Mucosa of stomach (tissue), 1 donor: ENCODE data around the gene GALNT6.

ENCODE experiments used
- H3K27me3 ChIP-seq: one replicate; pipeline ENCODE4 v1.7.0; 2013; ENCODE audit warnings: mild to moderate bottlenecking, low read length; ENCODE audit not compliant: control insufficient read depth, insufficient read depth
- H3K36me3 ChIP-seq: one replicate; pipeline ENCODE4 v1.7.0; 2013; ENCODE audit warnings: low read length; ENCODE audit not compliant: control insufficient read depth, insufficient read depth
- H3K4me1 ChIP-seq: one replicate; pipeline ENCODE4 v1.7.0; 2013; ENCODE audit warnings: mild to moderate bottlenecking, low read length; ENCODE audit not compliant: control insufficient read depth, insufficient read depth
- H3K4me3 ChIP-seq: one replicate; pipeline ENCODE4 v1.7.0; 2013; ENCODE audit warnings: low read length
- H3K9ac ChIP-seq: one replicate; pipeline ENCODE4 v1.7.0; 2013; ENCODE audit warnings: mild to moderate bottlenecking, low read length, moderate library complexity
- H3K9me3 ChIP-seq: one replicate; pipeline ENCODE4 v1.7.0; 2013; ENCODE audit warnings: mild to moderate bottlenecking, low read length, moderate library complexity; ENCODE audit not compliant: control insufficient read depth
- donor health status: Pancreatic carcinoma.

GALNT6 gene

DNA sequence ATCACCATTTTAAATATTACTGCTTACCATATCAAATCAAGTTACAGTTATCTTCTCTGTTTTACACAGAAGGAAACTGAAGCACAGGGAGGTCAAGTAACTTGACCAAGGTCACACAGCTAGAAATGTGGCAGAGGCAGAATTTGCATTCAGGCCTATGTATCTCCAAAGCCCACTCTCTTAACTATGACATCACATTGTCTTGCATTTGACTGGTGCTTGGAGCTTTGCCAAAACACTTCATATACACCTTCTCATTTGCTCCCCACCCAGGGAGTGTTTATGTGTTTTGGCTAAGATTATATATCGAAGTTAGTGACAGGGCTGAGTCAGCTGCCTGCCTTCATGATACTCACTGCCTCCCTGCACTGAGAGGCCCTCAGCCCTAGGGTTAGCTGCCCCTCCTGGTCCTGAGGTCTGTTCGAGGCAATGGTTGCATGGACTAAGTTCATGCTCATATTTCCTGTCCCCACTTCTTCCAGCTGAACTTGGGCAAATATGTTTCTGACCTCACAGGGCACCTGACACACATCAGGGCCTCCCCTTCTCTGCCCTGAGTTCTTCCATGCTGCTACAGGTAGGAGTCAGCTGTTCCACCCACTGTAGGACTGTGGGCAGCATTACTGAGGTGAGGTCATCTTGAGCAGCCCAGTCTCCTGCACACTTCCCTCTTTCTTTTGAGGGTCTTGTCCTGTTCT, 1.8 kb downstream of the GALNT6 start:
- Histone ChIP-seq H3K9ac (peak overlapping the region; percentile 96), H3K4me3 (peak overlapping the region; percentile 27), H3K36me3 (no peaks in the 10 kb centered on the region), H3K9me3 (no peaks in the 10 kb centered on the region), H3K27me3 (no peaks in the 10 kb centered on the region), H3K4me1 (peaks cover 68% of the 10 kb centered on the region)

DNA sequence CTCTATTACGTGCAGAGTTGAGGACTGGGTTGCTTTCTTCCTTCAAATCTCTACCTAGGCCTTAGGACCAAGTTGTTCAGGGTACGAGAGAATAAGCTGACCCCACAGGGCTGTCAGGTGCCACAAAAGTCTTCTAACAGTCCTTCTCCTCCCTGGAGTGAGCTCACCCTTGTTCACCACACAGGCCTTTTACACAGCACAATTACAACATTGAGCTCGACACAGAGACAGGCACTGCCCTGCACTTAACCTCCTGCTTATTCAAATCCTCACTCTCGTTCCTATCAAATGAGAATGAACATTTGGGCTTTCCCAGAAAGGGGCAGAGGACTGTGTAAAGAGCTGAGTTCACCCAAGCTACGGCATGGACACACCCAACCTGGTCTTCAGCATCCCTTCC, 2.4 kb downstream of the GALNT6 start:
- peak overlapping the region; percentile 27 for H3K4me3 ChIP-seq
- no peaks in the 10 kb centered on the region for H3K9me3 ChIP-seq
- peaks cover 68% of the 10 kb centered on the region for H3K4me1 ChIP-seq
- no peaks in the 10 kb centered on the region for H3K27me3 ChIP-seq
- no peaks in the 10 kb centered on the region for H3K36me3 ChIP-seq
- peak overlapping the region; percentile 63 for H3K9ac ChIP-seq

DNA sequence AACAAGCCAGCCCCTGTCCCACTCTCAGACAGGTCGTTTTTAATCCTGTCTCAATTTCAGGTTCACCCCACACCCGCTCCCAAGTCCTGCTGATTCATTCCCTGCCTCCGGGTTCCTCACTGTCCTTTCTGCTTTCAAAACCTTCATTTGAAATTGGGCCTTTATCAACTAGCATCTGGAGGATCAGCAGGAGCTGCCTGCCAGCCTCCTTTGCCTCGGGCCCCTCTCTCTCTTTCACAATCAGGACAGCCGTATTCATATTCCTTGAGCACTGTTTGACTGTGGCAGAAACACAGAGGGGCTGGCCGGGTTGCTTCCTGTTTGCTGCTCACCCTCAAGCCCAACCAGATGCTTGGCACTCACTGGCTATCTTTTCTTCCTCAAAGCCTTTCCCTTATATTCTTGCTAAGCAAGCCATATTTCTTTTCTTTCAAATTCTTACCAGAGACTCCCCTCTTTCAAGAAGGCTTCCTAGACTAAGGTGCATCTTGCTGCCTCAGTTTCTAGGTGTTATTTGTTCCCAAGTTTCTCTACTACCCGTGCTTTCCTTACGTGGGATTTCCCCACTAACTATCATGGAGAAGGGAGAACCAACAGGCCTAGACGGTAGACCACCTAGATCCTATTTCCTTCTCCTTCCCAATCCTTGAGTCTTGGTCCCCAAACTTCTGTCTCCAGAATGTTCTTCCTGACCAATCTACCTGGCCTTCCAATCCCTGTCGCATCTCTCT, 3.0 kb downstream of the GALNT6 start:
- Histone ChIP-seq H3K36me3 (no peaks in the 10 kb centered on the region), H3K27me3 (no peaks in the 10 kb centered on the region), H3K4me1 (peaks cover 68% of the 10 kb centered on the region), H3K4me3 (peak overlapping the region; percentile 27), H3K9me3 (no peaks in the 10 kb centered on the region), H3K9ac (peak overlapping the region; percentile 63)

DNA sequence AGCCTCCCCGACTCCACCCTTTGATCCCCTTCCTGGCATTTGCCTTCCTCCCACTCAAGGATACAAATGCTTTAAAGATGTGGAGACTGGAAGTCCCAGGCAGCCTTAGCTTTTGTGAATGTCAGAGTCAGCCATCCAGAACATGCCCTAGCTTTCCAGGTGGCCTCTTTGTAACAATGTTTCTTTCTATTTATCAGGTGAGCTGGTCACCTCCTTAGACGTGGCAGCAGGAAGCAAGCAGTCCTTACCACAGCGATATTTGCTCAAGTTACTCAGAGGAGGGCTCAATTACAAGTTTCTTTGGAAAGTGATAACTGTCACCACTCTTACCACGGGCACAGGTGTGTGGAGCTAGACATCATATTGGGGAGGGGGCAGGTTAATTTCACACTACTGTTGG, 4.9 kb downstream of the GALNT6 start:
- Histone ChIP-seq H3K27me3 (no peaks in the 10 kb centered on the region), H3K9me3 (no peaks in the 10 kb centered on the region), H3K4me1 (peaks cover 81% of the 10 kb centered on the region), H3K4me3 (no peak overlapping the region), H3K9ac (peak overlapping the region; percentile 22), H3K36me3 (peaks cover 9% of the 10 kb centered on the region)

DNA sequence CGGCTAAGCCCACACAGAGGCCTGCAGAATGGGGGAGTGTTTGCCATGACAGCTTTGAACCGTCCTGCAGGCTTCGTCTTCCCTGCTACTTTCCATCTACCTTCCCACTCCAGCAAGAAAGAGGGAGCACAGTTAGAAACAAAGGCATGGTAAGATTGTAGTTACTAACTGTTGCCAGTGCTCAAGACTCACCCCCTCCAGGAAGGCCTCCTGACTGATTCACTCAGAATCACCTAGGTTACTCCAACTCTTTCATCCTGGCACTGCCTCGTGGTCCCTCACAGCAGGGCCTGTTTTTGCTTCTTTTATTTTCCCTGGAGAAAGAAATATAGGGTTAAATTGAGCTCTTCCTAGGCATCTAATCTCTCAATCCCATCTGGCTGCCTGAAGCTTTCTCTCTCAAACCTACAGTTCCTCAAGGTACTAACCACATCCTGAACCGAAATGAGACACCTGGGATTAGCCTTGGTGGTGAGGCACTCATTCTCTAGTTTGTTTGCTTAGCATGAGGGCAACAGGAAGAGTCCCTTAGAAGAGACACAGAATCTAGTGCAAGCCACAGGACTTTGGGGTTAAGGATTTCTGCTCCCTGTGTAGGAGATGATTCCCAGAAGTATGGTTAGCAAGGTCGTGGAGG, 7.8 kb downstream of the GALNT6 start:
- Histone ChIP-seq H3K4me3 (no peak overlapping the region), H3K27me3 (no peaks in the 10 kb centered on the region), H3K9ac (no peak overlapping the region), H3K4me1 (peaks cover 74% of the 10 kb centered on the region), H3K36me3 (peaks cover 18% of the 10 kb centered on the region), H3K9me3 (no peaks in the 10 kb centered on the region)

DNA sequence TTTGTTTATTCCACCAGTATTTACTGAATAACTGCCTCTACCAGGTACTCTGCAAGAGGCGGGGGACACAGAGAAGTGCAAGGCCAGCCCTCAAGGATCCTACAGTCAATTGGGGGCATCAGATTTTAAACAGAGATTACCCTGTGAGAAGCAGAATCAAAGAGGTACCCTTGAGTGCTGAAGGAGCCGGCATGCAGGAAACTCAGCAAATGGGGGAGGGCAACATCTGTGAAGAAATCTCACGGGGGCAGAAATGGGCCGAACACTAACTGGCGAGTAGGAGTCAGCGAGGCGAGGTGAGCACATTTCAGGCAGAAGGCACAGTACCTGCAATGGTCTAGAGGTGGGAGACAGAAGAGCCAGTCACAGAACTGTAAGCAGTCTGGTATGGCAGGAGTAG, 9.0 kb downstream of the GALNT6 start:
- no peaks in the 10 kb centered on the region for H3K9me3 ChIP-seq
- peaks cover 62% of the 10 kb centered on the region for H3K4me1 ChIP-seq
- H3K36me3 ChIP-seq, result peaks cover 27% of the 10 kb centered on the region
- H3K9ac ChIP-seq, result no peak overlapping the region
- no peak overlapping the region for H3K4me3 ChIP-seq
- no peaks in the 10 kb centered on the region for H3K27me3 ChIP-seq

DNA sequence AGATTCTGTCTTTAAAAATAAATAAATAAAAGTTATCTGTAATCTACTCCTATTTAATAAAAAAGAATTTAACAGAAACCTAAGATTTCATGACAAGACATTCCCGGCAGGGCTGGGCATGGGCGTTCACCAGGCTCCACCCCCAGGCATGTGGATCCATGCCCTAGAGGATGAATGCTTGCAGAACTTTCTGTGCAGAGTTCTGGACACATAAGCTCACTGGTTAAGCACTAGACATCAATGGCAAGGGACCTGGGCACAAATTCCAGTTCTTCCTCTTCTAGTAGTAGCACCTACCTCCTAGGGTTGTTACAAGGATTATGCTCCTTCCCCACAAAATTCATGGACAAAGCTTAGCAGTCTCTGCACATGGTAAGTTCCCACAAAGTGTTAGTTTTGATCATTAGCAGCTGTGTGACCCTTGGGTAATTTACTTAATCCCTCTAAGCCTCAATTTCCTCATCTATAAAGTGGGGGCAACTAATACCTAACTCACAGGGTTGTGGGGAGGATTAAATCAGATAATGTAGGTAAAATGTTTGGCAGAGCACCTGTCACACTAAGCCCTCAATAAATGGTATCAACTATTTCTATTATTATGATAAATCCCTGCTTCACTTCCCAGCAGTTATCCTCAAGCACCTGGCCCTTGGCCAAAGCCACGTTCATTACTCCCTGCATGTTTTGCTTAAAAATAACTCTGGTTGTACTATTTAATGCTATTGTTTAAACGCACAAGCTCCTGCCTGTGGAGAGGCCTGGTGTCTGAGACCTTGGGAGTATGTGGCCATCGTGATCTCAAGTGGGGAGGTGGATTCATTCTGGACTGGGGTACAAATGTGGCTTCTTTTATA, 9.8 kb downstream of the GALNT6 start:
- H3K9me3 ChIP-seq, result no peaks in the 10 kb centered on the region
- H3K4me3 ChIP-seq, result no peak overlapping the region
- peaks cover 55% of the 10 kb centered on the region for H3K4me1 ChIP-seq
- H3K27me3 ChIP-seq, result no peaks in the 10 kb centered on the region
- H3K9ac ChIP-seq, result peak overlapping the region; percentile 30
- peaks cover 33% of the 10 kb centered on the region for H3K36me3 ChIP-seq

DNA sequence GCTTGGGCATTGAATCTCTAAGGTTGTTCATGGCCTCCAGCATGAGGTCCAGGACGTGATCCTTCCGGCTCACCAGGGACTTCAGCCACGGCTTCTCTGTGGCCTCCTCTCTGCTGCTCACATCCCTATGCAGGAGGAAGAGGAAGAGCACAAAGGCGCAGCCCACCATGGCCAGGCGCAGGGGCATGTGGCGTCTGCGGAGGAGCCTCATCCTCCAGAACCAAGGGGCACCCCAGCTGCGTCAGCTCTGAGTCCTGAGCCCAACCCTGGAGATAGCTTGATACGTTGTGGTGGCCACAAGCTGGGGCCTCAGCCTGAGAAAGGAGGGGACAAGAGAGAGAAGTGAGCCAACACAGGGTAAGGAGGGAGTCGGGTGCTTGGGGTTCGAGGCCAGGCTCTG, 11.6 kb downstream of the GALNT6 start:
- peaks cover 39% of the 10 kb centered on the region for H3K4me1 ChIP-seq
- H3K27me3 ChIP-seq, result no peaks in the 10 kb centered on the region
- no peak overlapping the region for H3K4me3 ChIP-seq
- no peaks in the 10 kb centered on the region for H3K9me3 ChIP-seq
- H3K36me3 ChIP-seq, result peaks cover 34% of the 10 kb centered on the region
- no peak overlapping the region for H3K9ac ChIP-seq

DNA sequence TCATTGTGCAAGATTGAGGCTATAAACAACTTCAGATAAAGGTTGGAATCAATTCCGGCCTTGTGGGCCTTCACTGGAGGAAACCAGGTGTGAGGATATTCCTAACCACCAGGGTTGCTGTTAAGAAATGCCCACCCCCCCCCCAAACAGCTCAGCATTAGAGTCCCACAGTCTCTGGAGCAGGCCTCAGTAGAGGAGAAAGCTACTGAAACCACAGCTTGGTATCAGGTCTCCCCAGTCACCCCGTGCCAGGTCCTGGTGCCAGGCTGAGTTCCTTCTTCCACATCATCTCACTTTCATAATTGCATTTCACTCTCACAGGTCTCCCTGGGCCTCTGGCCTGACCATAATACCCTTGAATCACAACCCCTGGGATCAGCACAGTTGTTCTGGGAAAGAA, 12.5 kb downstream of the GALNT6 start:
- no peaks in the 10 kb centered on the region for H3K9me3 ChIP-seq
- peaks cover 31% of the 10 kb centered on the region for H3K4me1 ChIP-seq
- peaks cover 38% of the 10 kb centered on the region for H3K36me3 ChIP-seq
- no peaks in the 10 kb centered on the region for H3K27me3 ChIP-seq
- H3K4me3 ChIP-seq, result no peak overlapping the region
- H3K9ac ChIP-seq, result no peak overlapping the region

DNA sequence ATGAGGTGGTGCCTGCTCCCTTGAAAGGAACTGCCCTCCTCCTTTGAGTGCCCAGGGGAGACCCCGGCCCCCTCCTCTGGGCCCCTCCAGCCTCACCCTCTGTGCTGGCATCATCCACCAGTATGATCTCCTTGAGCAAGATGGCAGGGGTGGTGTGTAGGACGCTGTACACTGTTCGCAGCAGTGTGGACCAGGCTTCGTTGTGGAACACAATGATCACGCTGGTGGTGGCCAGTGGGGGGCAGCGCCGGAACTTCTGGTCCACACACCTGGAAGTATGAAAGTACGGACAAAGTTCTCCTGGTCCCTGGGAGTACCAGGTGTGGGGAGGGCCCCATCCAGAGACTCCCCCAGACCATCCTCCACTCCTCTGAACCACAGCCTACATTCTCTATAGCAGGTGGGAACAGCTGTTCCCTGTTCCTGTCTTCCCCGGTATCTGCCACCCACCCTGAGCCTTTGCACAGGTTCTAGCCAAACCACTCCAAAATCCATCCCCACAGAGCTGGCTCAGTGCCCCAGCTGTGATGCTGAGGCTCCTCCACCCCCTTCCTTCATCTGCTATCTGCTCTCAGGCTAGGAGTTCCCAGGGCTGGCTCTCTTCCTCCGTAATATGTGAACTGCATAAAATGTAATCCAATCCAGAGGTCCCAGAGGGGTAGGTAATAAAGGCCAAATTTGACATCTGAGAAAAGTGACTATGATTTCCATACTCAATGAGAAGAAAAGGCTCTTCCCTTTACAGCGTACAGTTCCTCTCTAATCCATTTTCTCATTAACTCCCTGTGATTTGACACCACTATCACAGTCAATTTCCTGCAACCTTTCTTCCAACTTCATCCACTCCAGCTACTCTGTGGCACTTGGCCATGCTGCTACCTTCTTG, 13.9 kb downstream of the GALNT6 start:
- H3K9ac ChIP-seq, result no peak overlapping the region
- H3K9me3 ChIP-seq, result no peaks in the 10 kb centered on the region
- H3K4me3 ChIP-seq, result no peak overlapping the region
- H3K27me3 ChIP-seq, result no peaks in the 10 kb centered on the region
- H3K4me1 ChIP-seq, result peaks cover 18% of the 10 kb centered on the region
- peaks cover 40% of the 10 kb centered on the region for H3K36me3 ChIP-seq

DNA sequence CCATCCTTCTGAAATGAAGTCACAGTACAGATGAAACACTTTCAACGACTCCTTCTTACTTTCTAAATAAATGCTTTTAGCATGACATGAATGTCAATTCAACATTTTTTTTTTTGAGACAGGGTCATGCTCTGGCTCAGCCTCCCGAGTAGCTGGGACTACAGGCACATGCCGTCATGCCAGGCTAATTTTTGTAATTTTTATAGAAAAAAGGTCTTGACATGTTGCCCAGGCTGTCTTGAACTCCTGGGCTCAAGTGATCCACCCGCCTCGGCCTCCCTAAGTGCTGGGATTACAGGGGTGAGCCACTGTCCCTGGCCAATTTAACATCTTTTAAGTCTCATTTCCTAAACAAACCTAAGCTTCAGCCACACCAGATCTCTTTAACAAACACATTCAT, 16.4 kb downstream of the GALNT6 start:
- no peak overlapping the region for H3K9ac ChIP-seq
- peaks cover 17% of the 10 kb centered on the region for H3K4me1 ChIP-seq
- no peak overlapping the region for H3K4me3 ChIP-seq
- peaks cover 34% of the 10 kb centered on the region for H3K36me3 ChIP-seq
- no peaks in the 10 kb centered on the region for H3K9me3 ChIP-seq
- H3K27me3 ChIP-seq, result no peaks in the 10 kb centered on the region
